ENCODE data around the gene UTRN.

UTRN gene

GRCh38 chr6:144279484-144280150, 5.5 kb upstream of the UTRN start:
- no peak overlapping the region for H3K4me3 ChIP-seq (ENCODE audit: low read depth, low read length)
- TF ChIP-seq CTCF (IDR thresholded peaks at IDR 0.05; ENCODE audit: low read depth, low read length, missing control alignments): no peak
- DNase-seq (ENCODE audit: low read depth): no peak

- TF ChIP-seq CTCF (IDR thresholded peaks at IDR 0.05; ENCODE audit: low read depth, low read length, missing control alignments): no peak
- no peak overlapping the region; the same call in 1 of the 2 replicates for H3K4me3 ChIP-seq (ENCODE audit: low read depth, low read length)
These were observed 1.3 kb upstream of the UTRN start for GRCh38 chr6:144283646-144284477.

GRCh38 chr6:144284478-144284782, 705 bp upstream of the UTRN start:
- no peak for DNase-seq (ENCODE audit: low read depth)
- peak overlapping the region; percentile 70 for H3K4me3 ChIP-seq (ENCODE audit: low read depth, low read length)
- TF ChIP-seq CTCF (IDR thresholded peaks at IDR 0.05; ENCODE audit: low read depth, low read length, missing control alignments): no peak

More at GRCh38 chr6:144283646-144284477, 1.3 kb upstream of the UTRN start:
- no peak for DNase-seq (ENCODE audit: low read depth)

- peak overlapping the region; percentile 70 for H3K4me3 ChIP-seq (ENCODE audit: low read depth, low read length)
- no peak for TF ChIP-seq CTCF (IDR thresholded peaks at IDR 0.05; ENCODE audit: low read depth, low read length, missing control alignments)
- DNase-seq (ENCODE audit: low read depth): no peak
These were observed 338 bp downstream of the UTRN start for GRCh38 chr6:144285548-144285797.

- no peak for TF ChIP-seq CTCF (IDR thresholded peaks at IDR 0.05; ENCODE audit: low read depth, low read length, missing control alignments)
- no peak for DNase-seq (ENCODE audit: low read depth)
- peak overlapping the region; percentile 70 for H3K4me3 ChIP-seq (ENCODE audit: low read depth, low read length)
These were observed 815 bp downstream of the UTRN start for GRCh38 chr6:144285798-144286502.

GRCh38 chr6:144286503-144287393, 1.6 kb downstream of the UTRN start:
- DNase-seq (ENCODE audit: low read depth): no peak
- H3K4me3 ChIP-seq (ENCODE audit: low read depth, low read length): peak overlapping the region; percentile 70
- TF ChIP-seq CTCF (IDR thresholded peaks at IDR 0.05; ENCODE audit: low read depth, low read length, missing control alignments): no peak
